Nephron progenitor cell (in vitro differentiated cells): ENCODE results near the gene SYT11.

Experiments used
- DNase-seq: peaks from one replicate; pipeline ENCODE4 v3.0.0; 2021
- H3K27ac Mint-ChIP-seq: 2 replicates; pipeline ENCODE4 v1.8.0; 2021; ENCODE audit warnings: mild to moderate bottlenecking, moderate library complexity, mixed read lengths
- H3K27me3 Mint-ChIP-seq: 2 replicates; pipeline ENCODE4 v1.8.0; 2021; ENCODE audit warnings: mild to moderate bottlenecking, low read depth, mixed read lengths; ENCODE audit not compliant: poor library complexity
- H3K36me3 Mint-ChIP-seq: 2 replicates; pipeline ENCODE4 v1.8.0; 2021; ENCODE audit warnings: low read depth, mixed read lengths
- H3K4me1 Mint-ChIP-seq: 2 replicates; pipeline ENCODE4 v1.8.0; 2021; ENCODE audit warnings: mixed read lengths
- H3K4me3 Mint-ChIP-seq: 2 replicates; pipeline ENCODE4 v1.8.0; 2021; ENCODE audit warnings: mild to moderate bottlenecking, moderate library complexity, mixed read lengths
- H3K9me3 Mint-ChIP-seq: 2 replicates; pipeline ENCODE4 v1.8.0; 2021; ENCODE audit warnings: mild to moderate bottlenecking, moderate library complexity, mixed read lengths
- CTCF ChIP-seq: fragments of 200-600 bp; sonication (generic); IDR thresholded peaks from 2 replicates; pipeline ENCODE4 v1.5.0; 2021; ENCODE audit warnings: antibody characterized with exemption

SYT11 gene

DNA sequence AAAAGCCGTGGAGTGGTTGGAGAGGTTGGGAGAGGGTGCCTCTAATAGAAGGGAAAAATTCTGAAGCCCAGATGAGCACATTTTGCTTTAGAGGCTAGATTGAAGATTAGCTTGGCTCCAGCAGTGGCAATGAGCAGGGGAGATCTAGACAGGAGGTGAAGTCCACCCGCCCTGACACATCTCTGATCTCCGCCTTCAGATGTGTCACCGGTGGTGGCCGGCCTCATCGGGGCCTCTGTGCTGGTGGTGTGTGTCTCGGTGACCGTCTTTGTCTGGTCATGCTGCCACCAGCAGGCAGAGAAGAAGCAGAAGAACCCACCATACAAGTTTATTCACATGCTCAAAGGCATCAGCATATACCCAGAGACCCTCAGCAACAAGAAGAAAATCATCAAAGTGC is 8.4 kb downstream of the SYT11 start:
- H3K36me3 Mint-ChIP-seq, result no peaks in the 10 kb centered on the region
- H3K9me3 Mint-ChIP-seq, result no peaks in the 10 kb centered on the region
- H3K4me3 Mint-ChIP-seq, result no peak overlapping the region
- peaks cover 4% of the 10 kb centered on the region for H3K4me1 Mint-ChIP-seq
- peaks cover 31% of the 10 kb centered on the region for H3K27me3 Mint-ChIP-seq
- no peak overlapping the region for H3K27ac Mint-ChIP-seq
- TF ChIP-seq CTCF, result no peak
- no peak for DNase-seq

- H3K27me3 Mint-ChIP-seq, result peaks cover 29% of the 10 kb centered on the region
- H3K36me3 Mint-ChIP-seq, result no peaks in the 10 kb centered on the region
- H3K4me3 Mint-ChIP-seq, result no peak overlapping the region
- no peak for TF ChIP-seq CTCF
- no peak for DNase-seq
- peaks cover 5% of the 10 kb centered on the region for H3K4me1 Mint-ChIP-seq
- H3K27ac Mint-ChIP-seq, result no peak overlapping the region
- H3K9me3 Mint-ChIP-seq, result no peaks in the 10 kb centered on the region
Observed at GRCh38 chr1:155871390-155871789, 12.0 kb downstream of the SYT11 start.

- H3K27ac Mint-ChIP-seq, result no peak overlapping the region
- no peak for DNase-seq
Observed at GRCh38 chr1:155872527-155872926, 13.2 kb downstream of the SYT11 start.

GRCh38 chr1:155873860-155874259 is 14.5 kb downstream of the SYT11 start:
- H3K4me3 Mint-ChIP-seq, result no peak overlapping the region

More at GRCh38 chr1:155872527-155872926, 13.2 kb downstream of the SYT11 start:
- peaks cover 5% of the 10 kb centered on the region for H3K4me1 Mint-ChIP-seq
- H3K9me3 Mint-ChIP-seq, result no peaks in the 10 kb centered on the region
- no peak overlapping the region for H3K4me3 Mint-ChIP-seq
- peaks cover 29% of the 10 kb centered on the region for H3K27me3 Mint-ChIP-seq
- no peak for TF ChIP-seq CTCF
- no peaks in the 10 kb centered on the region for H3K36me3 Mint-ChIP-seq

GRCh38 chr1:155877945-155878344 is 18.6 kb downstream of the SYT11 start:
- Mint-ChIP-seq H3K4me3 (no peak overlapping the region), H3K9me3 (no peaks in the 10 kb centered on the region), H3K27me3 (peaks cover 24% of the 10 kb centered on the region), H3K36me3 (no peaks in the 10 kb centered on the region), H3K4me1 (no peaks in the 10 kb centered on the region), H3K27ac (no peak overlapping the region)
- no peak for DNase-seq
- TF ChIP-seq CTCF, result no peak

More at GRCh38 chr1:155873860-155874259, 14.5 kb downstream of the SYT11 start:
- Mint-ChIP-seq H3K27ac (no peak overlapping the region), H3K4me1 (peaks cover 5% of the 10 kb centered on the region), H3K36me3 (no peaks in the 10 kb centered on the region), H3K9me3 (no peaks in the 10 kb centered on the region), H3K27me3 (peaks cover 25% of the 10 kb centered on the region)
- no peak for TF ChIP-seq CTCF
- DNase-seq, result no peak

GRCh38 chr1:155880251-155880650 is 20.9 kb downstream of the SYT11 start:
- Mint-ChIP-seq H3K27ac (no peak overlapping the region), H3K36me3 (no peaks in the 10 kb centered on the region), H3K4me3 (no peak overlapping the region), H3K27me3 (peaks cover 38% of the 10 kb centered on the region), H3K4me1 (no peaks in the 10 kb centered on the region), H3K9me3 (no peaks in the 10 kb centered on the region)
- DNase-seq, result no peak
- TF ChIP-seq CTCF, result no peak
